Stimulated activated naive CD8-positive, alpha-beta T cell treated with anti-CD3 and anti-CD28 coated beads, Interleukin-15, Interleukin-2, amounts not matched to agents 100 ng/mL and 50 ng/mL, for 24 hours (primary cell): ENCODE data around the gene XAF1.

Experiments used
- H3K27ac Mint-ChIP-seq: one replicate; pipeline ENCODE4 v1.8.0; 2021; ENCODE audit warnings: mild to moderate bottlenecking, mixed read lengths
- H3K27me3 Mint-ChIP-seq: one replicate; pipeline ENCODE4 v1.8.0; 2021; ENCODE audit warnings: mixed read lengths
- H3K36me3 Mint-ChIP-seq: one replicate; pipeline ENCODE4 v1.8.0; 2021; ENCODE audit warnings: low read depth, mixed read lengths
- H3K4me1 Mint-ChIP-seq: one replicate; pipeline ENCODE4 v1.8.0; 2021; ENCODE audit warnings: low read depth, mixed read lengths
- H3K4me3 Mint-ChIP-seq: one replicate; pipeline ENCODE4 v1.8.0; 2021; ENCODE audit warnings: mild to moderate bottlenecking, mixed read lengths
- H3K9me3 Mint-ChIP-seq: one replicate; pipeline ENCODE4 v1.8.0; 2021; ENCODE audit warnings: mixed read lengths

XAF1 gene

GRCh38 chr17:6779411-6779810 is 23.6 kb downstream of the XAF1 start:
- Mint-ChIP-seq H3K36me3 (peaks cover 8% of the 10 kb centered on the region), H3K27ac (no peak overlapping the region), H3K27me3 (peaks cover 63% of the 10 kb centered on the region), H3K4me3 (no peak overlapping the region), H3K9me3 (peaks cover 12% of the 10 kb centered on the region), H3K4me1 (no peaks in the 10 kb centered on the region)

GRCh38 chr17:6780001-6780400 is 24.2 kb downstream of the XAF1 start:
- Mint-ChIP-seq H3K4me3 (no peak overlapping the region), H3K4me1 (no peaks in the 10 kb centered on the region), H3K27me3 (peaks cover 66% of the 10 kb centered on the region), H3K9me3 (peaks cover 11% of the 10 kb centered on the region), H3K27ac (no peak overlapping the region), H3K36me3 (peaks cover 2% of the 10 kb centered on the region)

DNA sequence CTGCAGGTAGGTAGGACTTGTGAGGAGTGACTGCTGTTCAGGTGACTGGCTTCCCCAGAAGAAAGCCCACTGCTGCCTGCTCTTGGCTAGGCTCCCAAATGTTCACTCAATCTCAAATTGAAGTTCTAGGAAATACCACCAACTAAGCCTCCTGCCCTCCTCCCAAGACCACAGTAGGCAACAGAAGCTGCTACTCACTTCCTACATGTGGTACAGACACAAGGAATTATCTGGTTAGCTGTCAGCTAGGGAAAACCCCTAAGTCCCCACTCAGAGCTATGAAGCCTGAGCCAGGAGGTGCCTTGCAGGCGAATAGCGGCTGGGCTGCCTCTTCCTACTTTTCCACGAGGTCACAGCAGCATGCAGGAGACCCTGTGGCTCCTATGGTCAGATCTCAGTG is 25.0 kb downstream of the XAF1 start:
- Mint-ChIP-seq H3K4me3 (no peak overlapping the region), H3K36me3 (no peaks in the 10 kb centered on the region), H3K9me3 (peaks cover 17% of the 10 kb centered on the region), H3K27me3 (peaks cover 72% of the 10 kb centered on the region), H3K27ac (no peak overlapping the region), H3K4me1 (no peaks in the 10 kb centered on the region)

DNA sequence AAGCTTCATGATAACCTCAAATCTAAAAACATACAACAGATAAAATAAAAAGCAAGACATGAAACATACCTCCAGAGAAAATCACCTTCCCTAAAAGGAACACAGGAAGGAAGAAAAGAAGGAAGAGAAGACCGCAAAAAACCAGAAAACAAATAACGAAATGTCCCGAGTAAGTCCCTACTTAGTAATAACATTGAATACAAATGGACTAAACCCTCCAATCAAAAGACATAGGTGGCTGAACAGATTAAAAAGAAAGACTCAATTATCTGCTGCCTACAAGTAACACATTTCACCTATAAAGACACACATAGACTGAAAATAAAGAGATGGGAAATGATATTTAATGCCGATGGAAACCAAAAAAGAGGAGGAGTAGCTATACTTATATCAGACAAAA is 26.4 kb downstream of the XAF1 start:
- peaks cover 19% of the 10 kb centered on the region for H3K9me3 Mint-ChIP-seq

GRCh38 chr17:6786618-6787017 is 30.8 kb downstream of the XAF1 start:
- peaks cover 19% of the 10 kb centered on the region for H3K9me3 Mint-ChIP-seq
- no peak overlapping the region for H3K27ac Mint-ChIP-seq
- H3K4me1 Mint-ChIP-seq, result no peaks in the 10 kb centered on the region
- H3K4me3 Mint-ChIP-seq, result no peak overlapping the region
- H3K27me3 Mint-ChIP-seq, result peaks cover 87% of the 10 kb centered on the region
- no peaks in the 10 kb centered on the region for H3K36me3 Mint-ChIP-seq

More for the DNA sequence above, 26.4 kb downstream of the XAF1 start:
- H3K36me3 Mint-ChIP-seq, result no peaks in the 10 kb centered on the region
- no peaks in the 10 kb centered on the region for H3K4me1 Mint-ChIP-seq
- H3K27ac Mint-ChIP-seq, result no peak overlapping the region
- no peak overlapping the region for H3K4me3 Mint-ChIP-seq
- H3K27me3 Mint-ChIP-seq, result peaks cover 78% of the 10 kb centered on the region

- peaks cover 84% of the 10 kb centered on the region for H3K27me3 Mint-ChIP-seq
- H3K27ac Mint-ChIP-seq, result no peak overlapping the region
- H3K4me1 Mint-ChIP-seq, result no peaks in the 10 kb centered on the region
Observed at GRCh38 chr17:6787081-6787693, 31.3 kb downstream of the XAF1 start.

GRCh38 chr17:6789146-6789545 is 33.3 kb downstream of the XAF1 start:
- Mint-ChIP-seq H3K36me3 (no peaks in the 10 kb centered on the region), H3K4me3 (no peak overlapping the region), H3K27me3 (peaks cover 72% of the 10 kb centered on the region), H3K27ac (no peak overlapping the region), H3K4me1 (no peaks in the 10 kb centered on the region), H3K9me3 (peaks cover 9% of the 10 kb centered on the region)

More at GRCh38 chr17:6787081-6787693, 31.3 kb downstream of the XAF1 start:
- Mint-ChIP-seq H3K36me3 (no peaks in the 10 kb centered on the region), H3K9me3 (peaks cover 19% of the 10 kb centered on the region), H3K4me3 (no peak overlapping the region)

GRCh38 chr17:6793748-6794493 is 38.1 kb downstream of the XAF1 start:
- Mint-ChIP-seq H3K4me1 (no peaks in the 10 kb centered on the region), H3K4me3 (no peak overlapping the region), H3K27ac (no peak overlapping the region), H3K36me3 (no peaks in the 10 kb centered on the region), H3K9me3 (no peaks in the 10 kb centered on the region), H3K27me3 (peaks cover 38% of the 10 kb centered on the region)

- Mint-ChIP-seq H3K36me3 (no peaks in the 10 kb centered on the region), H3K27me3 (peaks cover 23% of the 10 kb centered on the region), H3K4me3 (no peak overlapping the region), H3K27ac (no peak overlapping the region), H3K4me1 (no peaks in the 10 kb centered on the region), H3K9me3 (no peaks in the 10 kb centered on the region)
Observed at GRCh38 chr17:6796017-6796886, 40.4 kb downstream of the XAF1 start.

- no peak overlapping the region for H3K27ac Mint-ChIP-seq
- H3K27me3 Mint-ChIP-seq, result peaks cover 22% of the 10 kb centered on the region
Observed at GRCh38 chr17:6796887-6797490, 41.1 kb downstream of the XAF1 start.

DNA sequence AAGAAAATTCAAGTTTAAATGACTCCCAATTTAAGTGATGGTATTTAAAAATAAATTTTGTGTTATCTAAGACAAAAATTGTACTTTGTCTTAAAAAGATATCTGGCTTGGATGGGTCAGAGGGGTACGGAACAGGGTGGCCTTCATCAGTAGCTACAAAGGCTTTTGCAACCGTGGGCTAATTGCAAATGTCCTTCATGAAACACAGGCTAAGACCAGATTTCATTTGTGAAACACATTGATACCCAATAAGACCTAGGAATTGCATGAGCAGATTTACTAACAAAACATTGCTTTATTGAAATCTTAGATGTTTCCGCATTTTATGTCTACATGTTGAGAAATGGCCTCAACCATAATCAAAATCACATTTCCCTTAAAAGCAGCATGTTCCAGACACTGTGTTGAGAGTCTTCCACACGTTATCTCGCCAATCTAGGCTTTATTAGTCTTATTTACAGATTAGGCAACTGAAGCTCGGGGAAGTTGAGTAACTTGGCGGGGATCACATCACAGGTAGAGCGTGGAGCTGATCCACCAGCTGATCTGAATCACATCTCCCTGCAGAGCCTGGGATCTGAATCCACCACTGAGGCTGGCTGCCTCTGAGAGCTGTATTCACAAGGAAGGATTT is 42.0 kb downstream of the XAF1 start:
- H3K36me3 Mint-ChIP-seq, result no peaks in the 10 kb centered on the region
- peaks cover 14% of the 10 kb centered on the region for H3K27me3 Mint-ChIP-seq
- H3K4me1 Mint-ChIP-seq, result no peaks in the 10 kb centered on the region
- no peak overlapping the region for H3K27ac Mint-ChIP-seq
- H3K9me3 Mint-ChIP-seq, result no peaks in the 10 kb centered on the region
- no peak overlapping the region for H3K4me3 Mint-ChIP-seq

More at GRCh38 chr17:6796887-6797490, 41.1 kb downstream of the XAF1 start:
- Mint-ChIP-seq H3K4me1 (no peaks in the 10 kb centered on the region), H3K9me3 (no peaks in the 10 kb centered on the region), H3K4me3 (no peak overlapping the region), H3K36me3 (no peaks in the 10 kb centered on the region)

DNA sequence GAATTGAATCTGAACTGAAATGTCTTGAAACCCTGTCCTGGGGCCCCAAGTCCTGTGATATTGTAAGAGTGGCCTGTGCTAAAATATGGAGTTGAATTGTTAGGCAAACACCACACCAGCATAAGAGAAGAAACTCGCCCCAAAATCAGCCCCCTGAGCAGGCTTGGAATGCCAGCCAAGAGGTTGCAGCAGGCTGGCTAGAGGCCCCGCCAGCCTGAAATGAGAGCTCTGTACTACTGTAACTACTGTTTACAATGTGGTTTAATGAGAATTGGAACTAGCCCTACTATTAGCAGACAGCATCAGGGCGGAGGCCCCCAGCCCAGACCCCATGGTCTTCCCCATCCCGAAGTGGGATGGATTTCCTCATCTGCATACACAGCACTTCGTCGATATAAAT is 43.9 kb downstream of the XAF1 start:
- Mint-ChIP-seq H3K36me3 (no peaks in the 10 kb centered on the region), H3K27ac (no peak overlapping the region), H3K9me3 (no peaks in the 10 kb centered on the region), H3K4me3 (no peak overlapping the region), H3K4me1 (no peaks in the 10 kb centered on the region), H3K27me3 (peaks cover 13% of the 10 kb centered on the region)

DNA sequence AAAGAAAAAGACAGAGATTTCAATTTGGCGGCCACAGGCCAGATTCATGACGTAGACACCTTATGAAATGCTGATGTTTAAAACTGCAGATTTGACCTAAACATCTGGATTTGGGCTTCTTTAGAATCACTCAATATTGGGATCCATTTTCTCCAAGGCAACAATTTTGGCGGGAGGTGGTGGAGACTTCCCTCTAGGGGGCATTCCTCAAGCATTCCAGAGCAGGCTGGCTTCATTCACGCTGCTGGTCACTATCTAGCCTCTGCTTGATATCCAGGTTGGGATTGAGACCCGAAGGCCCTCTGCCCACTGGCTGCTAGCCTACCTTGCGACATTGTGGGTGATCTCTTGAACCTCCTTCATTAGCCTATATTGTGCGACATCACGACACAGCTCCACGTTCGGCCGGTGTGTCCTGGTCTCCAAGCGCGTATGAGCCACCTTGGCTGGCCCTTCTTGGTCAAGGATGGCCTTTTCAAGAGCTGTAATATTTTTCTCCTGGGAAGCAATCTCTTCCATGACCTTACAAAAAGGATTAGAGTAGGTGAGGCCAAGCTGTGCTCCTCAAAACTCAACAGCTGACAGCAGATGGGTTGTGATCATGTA is 44.7 kb downstream of the XAF1 start:
- H3K27ac Mint-ChIP-seq, result no peak overlapping the region
- H3K4me3 Mint-ChIP-seq, result no peak overlapping the region
- H3K4me1 Mint-ChIP-seq, result no peaks in the 10 kb centered on the region
- no peaks in the 10 kb centered on the region for H3K9me3 Mint-ChIP-seq
- H3K27me3 Mint-ChIP-seq, result peaks cover 15% of the 10 kb centered on the region
- H3K36me3 Mint-ChIP-seq, result no peaks in the 10 kb centered on the region

DNA sequence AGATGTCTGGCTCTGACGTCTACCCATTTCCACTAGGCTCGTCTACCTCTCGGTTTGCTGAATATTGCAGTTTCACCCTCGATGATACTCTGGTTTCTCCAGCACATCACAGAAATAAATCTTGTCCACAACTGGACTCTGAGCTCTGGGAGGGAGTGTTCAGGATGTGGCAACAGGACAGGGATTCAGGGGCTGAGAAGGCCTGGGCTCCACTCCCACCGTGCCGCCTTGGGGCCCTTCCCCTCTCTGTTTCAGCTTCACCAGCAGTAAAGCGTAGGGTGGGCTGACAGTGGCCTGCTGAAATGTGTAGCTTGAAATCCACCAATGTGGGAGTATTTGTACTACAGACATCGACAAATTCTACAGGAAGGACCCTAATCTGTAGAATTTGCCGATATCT is 55.7 kb downstream of the XAF1 start:
- Mint-ChIP-seq H3K27me3 (peaks cover 30% of the 10 kb centered on the region), H3K36me3 (no peaks in the 10 kb centered on the region), H3K4me1 (no peaks in the 10 kb centered on the region), H3K9me3 (no peaks in the 10 kb centered on the region), H3K27ac (no peak overlapping the region), H3K4me3 (no peak overlapping the region)
